ENCODE measurements around the gene ATG7. TPM values are rescaled to one million over a fixed set of nuclear protein-coding genes. Genes with fewer than 3 reads are reported as not detected.

Gene ATG7
- polyA plus RNA-seq, 1 donor (not counting 4 experiments of a cell fraction or from before 2014, with no cell fraction given), result 27.9 TPM

- Histone ChIP-seq H3K79me2 (ENCODE audit: control insufficient read depth, insufficient read depth, low read length) (no peaks in the 10 kb centered on the region), H4K20me1 (ENCODE audit: control insufficient read depth, extremely low read depth, insufficient read depth, low read length) (no peaks in the 10 kb centered on the region), H3K4me3 (ENCODE audit: control insufficient read depth in 2 of 3, extremely low read depth in 1 of 3, insufficient read depth in 2 of 3, low read depth in 1 of 3, low read length in 3 of 3) (no peak overlapping the region), H3K27me3 (ENCODE audit: control insufficient read depth, extremely low read depth, insufficient read depth, low read length) (no peaks in the 10 kb centered on the region), H3K4me1 (ENCODE audit: control insufficient read depth, extremely low read depth, insufficient read depth, low read length) (peaks cover 5% of the 10 kb centered on the region), H3K9ac (ENCODE audit: control insufficient read depth, extremely low read depth, insufficient read depth, low read length) (no peak overlapping the region), H3K36me3 (ENCODE audit: control insufficient read depth in 2 of 2, extremely low read depth in 1 of 2, insufficient read depth in 2 of 2, low read length in 2 of 2) (peaks cover 0 to 9% of the 10 kb centered on the region in 2 experiments), H3K9me3 (ENCODE audit: control insufficient read depth, low read depth, low read length) (no peaks in the 10 kb centered on the region), H3K4me2 (ENCODE audit: control insufficient read depth, extremely low read depth, insufficient read depth, low read depth, low read length) (no peak overlapping the region), H2AFZ (ENCODE audit: control insufficient read depth, low read length) (no peak overlapping the region), H3K27ac (ENCODE audit: control insufficient read depth, insufficient read depth, low read length) (no peak overlapping the region), H3K9me1 (ENCODE audit: control insufficient read depth, extremely low read depth, insufficient read depth, low read length) (no peaks in the 10 kb centered on the region)
- DNase-seq (ENCODE audit: low read depth, low spot score) (no peak), FAIRE-seq (peak; percentile 46)
- dilution Hi-C loops (cut with MboI; ENCODE audit: extremely low pct_ligation_motif_present, low sequenced_read_pairs), result no loop called here
- TF ChIP-seq EZH2 (IDR thresholded peaks at IDR 0.05; ENCODE audit: low read length) (no peak), CTCF (optimal IDR thresholded peaks at IDR 0.05 in 1 of 3, IDR thresholded peaks at IDR 0.05 in 1 of 3, conservative IDR thresholded peaks at IDR 0.05 in 1 of 3; ENCODE audit: extremely low read depth in 1 of 3, insufficient read depth in 2 of 3, low read length in 3 of 3) (peak in 2 of 3 experiments; percentile 15 to 47)
Measured at GRCh38 chr3:11379238-11379823, 107.1 kb downstream of the ATG7 start.

- Histone ChIP-seq H3K4me2 (ENCODE audit: control insufficient read depth, extremely low read depth, insufficient read depth, low read depth, low read length) (no peak overlapping the region), H3K27me3 (ENCODE audit: control insufficient read depth, extremely low read depth, insufficient read depth, low read length) (no peaks in the 10 kb centered on the region), H3K79me2 (ENCODE audit: control insufficient read depth, insufficient read depth, low read length) (no peaks in the 10 kb centered on the region), H3K36me3 (ENCODE audit: control insufficient read depth in 2 of 2, extremely low read depth in 1 of 2, insufficient read depth in 2 of 2, low read length in 2 of 2) (peaks cover 0 to 9% of the 10 kb centered on the region in 2 experiments), H3K4me3 (ENCODE audit: control insufficient read depth in 2 of 3, extremely low read depth in 1 of 3, insufficient read depth in 2 of 3, low read depth in 1 of 3, low read length in 3 of 3) (no peak overlapping the region), H2AFZ (ENCODE audit: control insufficient read depth, low read length) (no peak overlapping the region), H3K4me1 (ENCODE audit: control insufficient read depth, extremely low read depth, insufficient read depth, low read length) (peaks cover 5% of the 10 kb centered on the region), H3K9ac (ENCODE audit: control insufficient read depth, extremely low read depth, insufficient read depth, low read length) (no peak overlapping the region), H3K9me1 (ENCODE audit: control insufficient read depth, extremely low read depth, insufficient read depth, low read length) (no peaks in the 10 kb centered on the region), H3K9me3 (ENCODE audit: control insufficient read depth, low read depth, low read length) (no peaks in the 10 kb centered on the region), H4K20me1 (ENCODE audit: control insufficient read depth, extremely low read depth, insufficient read depth, low read length) (no peaks in the 10 kb centered on the region), H3K27ac (ENCODE audit: control insufficient read depth, insufficient read depth, low read length) (no peak overlapping the region)
- dilution Hi-C loops (cut with MboI; ENCODE audit: extremely low pct_ligation_motif_present, low sequenced_read_pairs), result no loop called here
- no peak for TF ChIP-seq EZH2 (IDR thresholded peaks at IDR 0.05; ENCODE audit: low read length)
- TF ChIP-seq CTCF (optimal IDR thresholded peaks at IDR 0.05 in 1 of 3, IDR thresholded peaks at IDR 0.05 in 1 of 3, conservative IDR thresholded peaks at IDR 0.05 in 1 of 3; ENCODE audit: extremely low read depth in 1 of 3, insufficient read depth in 2 of 3, low read length in 3 of 3), result no peak
- DNase-seq (ENCODE audit: low read depth, low spot score) (no peak), FAIRE-seq (no peak)
Measured at GRCh38 chr3:11379824-11380701, 107.9 kb downstream of the ATG7 start.

Measured in keratinocyte (primary cell).